Activated CD8-positive, alpha-beta T cell treated with anti-CD3 and anti-CD28 coated beads, Interleukin-2, amount 10 ng/mL, durations not matched to agents 7 days and 5 days (primary cell): Measurements from ENCODE around the gene INCENP. TPM values are rescaled to one million over a fixed set of nuclear protein-coding genes. Genes with fewer than 3 reads are reported as not detected.
"Not testable (repeated sequence)": the region's sequence is repeated elsewhere in the genome, so short reads cannot be mapped to it uniquely, and the experiment has no call there.

Experiments used
- ATAC-seq: fragments of 150-1000 bp; cut with Tn5 transposase; one replicate; pipeline ENCODE4 v1.10.0; 2021; ENCODE audit warnings: moderate library complexity
- CTCF ChIA-PET: fragments of 350-600 bp; sonication (Branson Sonifier 250); formaldehyde crosslinking; loops from one replicate; lab custom pipeline; 2021; ENCODE audit warnings: antibody characterized with exemption; lab: Charles Lee
- POLR2A ChIA-PET: fragments of 350-600 bp; sonication (Branson Sonifier 250); formaldehyde crosslinking; loops from one replicate; lab custom pipeline; 2021; ENCODE audit warnings: antibody characterized with exemption; lab: Charles Lee
- DNase-seq: peaks from one replicate; pipeline ENCODE4 v3.0.0-alpha.2; 2020
- H3K27ac Mint-ChIP-seq: one replicate; pipeline ENCODE4 v1.8.0; 2021; ENCODE audit warnings: mild to moderate bottlenecking, mixed read lengths
- H3K27me3 Mint-ChIP-seq: one replicate; pipeline ENCODE4 v1.8.0; 2021; ENCODE audit warnings: low read depth, mixed read lengths
- H3K36me3 Mint-ChIP-seq: one replicate; pipeline ENCODE4 v1.8.0; 2021; ENCODE audit warnings: low read depth, mixed read lengths
- H3K4me1 Mint-ChIP-seq: one replicate; pipeline ENCODE4 v1.8.0; 2021; ENCODE audit warnings: low read depth, mixed read lengths
- H3K4me3 Mint-ChIP-seq: one replicate; pipeline ENCODE4 v1.8.0; 2021; ENCODE audit warnings: mild to moderate bottlenecking, mixed read lengths
- H3K9me3 Mint-ChIP-seq: one replicate; pipeline ENCODE4 v1.8.0; 2022; ENCODE audit warnings: mixed read lengths; ENCODE audit not compliant: insufficient read depth
- total RNA-seq, 2 experiments: library from RNA; stranded (reverse); gene quantifications; one replicate each; pipeline ENCODE4 v1.2.3, GENCODE V29; 2021

The INCENP gene
- 100 to 1,000 TPM; 195 to 211 TPM for total RNA-seq

DNA sequence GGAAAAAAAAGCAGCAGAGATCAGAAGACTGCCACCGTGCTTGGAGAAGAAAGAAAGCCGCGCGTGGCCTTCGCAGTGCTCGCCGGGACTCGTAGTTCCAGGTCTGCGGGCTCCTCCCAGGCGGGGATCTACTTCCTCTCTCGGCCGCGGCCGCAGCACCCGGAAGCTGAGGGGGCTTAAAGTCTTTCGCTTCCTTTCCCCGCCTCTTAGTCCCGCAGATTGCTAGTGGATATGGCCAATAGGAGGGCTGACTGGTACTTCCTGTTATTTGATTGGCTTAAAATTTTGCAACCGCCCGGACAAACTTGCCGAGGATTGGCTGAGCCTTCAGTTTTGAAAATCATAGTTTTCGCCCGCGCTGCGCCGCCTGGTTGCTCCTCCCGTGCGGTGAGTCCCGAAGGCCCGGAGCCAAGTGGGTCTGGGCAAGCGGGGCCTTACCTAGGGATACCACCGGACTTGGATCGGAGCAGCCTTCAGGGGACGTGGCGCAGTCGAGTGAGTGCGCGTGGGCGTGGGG lies at the start of gene INCENP:
Gene INCENP (plus strand): TSS at position 343 of the 517 bp plus-strand sequence. CDS start 4,151 bp downstream, outside the sequence.
- ChIA-PET CTCF (interaction anchor here (1.0 to 2.5 kb wide), 11 partner anchors 11 to 419 kb away, joined by 3 to 17 read pairs (median 4); no protein-coding TSS in a partner anchor), POLR2A (interaction anchor here (0.7 to 1.2 kb wide), 6 partner anchors 11 to 331 kb away, joined by 3 to 4 read pairs (median 3); partner anchors contain the start of genes FEN1 and TMEM258)
- H3K4me3 Mint-ChIP-seq, result peak within 1 kb of the TSS; percentile 87
- ATAC-seq, result peak; percentile 100
- H3K4me1 Mint-ChIP-seq, result peaks cover 32% of the 10 kb centered on the region
- no peaks in the 10 kb centered on the region for H3K9me3 Mint-ChIP-seq
- H3K27me3 Mint-ChIP-seq, result peaks cover 3% of the 10 kb centered on the region
- DNase-seq, result peak; percentile 98
- H3K27ac Mint-ChIP-seq, result peak within 1 kb of the TSS; percentile 93
- H3K36me3 Mint-ChIP-seq, result peaks cover 30% of the 10 kb centered on the region

DNA sequence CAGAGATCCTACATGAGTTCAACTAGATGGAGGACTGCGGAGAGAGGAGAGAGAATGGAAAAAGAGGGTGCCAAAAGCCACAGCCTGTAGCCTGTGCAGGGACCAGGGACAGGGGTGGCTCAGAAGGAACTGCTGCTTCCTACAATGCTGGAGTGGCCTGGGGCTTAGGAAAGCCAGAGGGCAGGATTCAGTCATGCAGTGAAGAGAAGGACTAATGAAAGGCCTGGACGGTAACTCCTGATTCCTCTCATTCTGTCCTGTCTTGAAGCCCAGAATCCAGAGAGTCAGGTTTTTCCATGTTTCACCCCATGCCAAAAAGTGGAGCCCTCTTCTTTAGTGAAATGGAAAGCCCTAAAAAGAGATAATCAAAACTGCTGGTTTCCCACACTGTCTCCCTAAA lies 48.4 kb upstream of the INCENP start:
- ATAC-seq (no peak), DNase-seq (no peak)
- Mint-ChIP-seq H3K27me3 (no peaks in the 10 kb centered on the region), H3K4me3 (no peak overlapping the region), H3K4me1 (no peaks in the 10 kb centered on the region), H3K36me3 (no peaks in the 10 kb centered on the region), H3K9me3 (no peaks in the 10 kb centered on the region), H3K27ac (no peak overlapping the region)
- POLR2A ChIA-PET, result no interaction called here
- CTCF ChIA-PET, result no interaction called here

DNA sequence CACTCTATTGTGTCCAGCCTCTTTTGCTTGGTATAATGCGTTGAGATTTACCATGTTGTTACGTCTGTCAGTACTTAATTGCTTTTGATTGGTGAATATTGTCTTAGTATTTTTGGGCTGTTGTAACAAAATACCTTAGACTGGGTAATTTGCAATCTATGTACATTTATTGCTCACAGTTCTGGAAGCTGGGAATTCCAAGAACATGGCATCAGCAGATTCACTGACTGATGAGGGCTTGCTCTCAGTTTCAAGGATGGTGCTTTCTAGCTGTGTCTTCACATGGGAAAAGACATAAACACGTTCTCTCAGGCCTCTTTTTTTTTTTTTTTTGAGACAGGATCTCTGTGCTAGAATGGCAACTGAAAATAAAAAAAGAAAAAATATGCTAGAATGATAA lies 46.7 kb upstream of the INCENP start:
- no peak overlapping the region for H3K27ac Mint-ChIP-seq
- CTCF ChIA-PET, result no interaction called here
- DNase-seq (no peak), ATAC-seq (no peak)
- no peak overlapping the region for H3K4me3 Mint-ChIP-seq
- H3K4me1 Mint-ChIP-seq, result peaks cover 6% of the 10 kb centered on the region
- H3K27me3 Mint-ChIP-seq, result no peaks in the 10 kb centered on the region
- POLR2A ChIA-PET, result no interaction called here
- no peaks in the 10 kb centered on the region for H3K36me3 Mint-ChIP-seq
- no peaks in the 10 kb centered on the region for H3K9me3 Mint-ChIP-seq

DNA sequence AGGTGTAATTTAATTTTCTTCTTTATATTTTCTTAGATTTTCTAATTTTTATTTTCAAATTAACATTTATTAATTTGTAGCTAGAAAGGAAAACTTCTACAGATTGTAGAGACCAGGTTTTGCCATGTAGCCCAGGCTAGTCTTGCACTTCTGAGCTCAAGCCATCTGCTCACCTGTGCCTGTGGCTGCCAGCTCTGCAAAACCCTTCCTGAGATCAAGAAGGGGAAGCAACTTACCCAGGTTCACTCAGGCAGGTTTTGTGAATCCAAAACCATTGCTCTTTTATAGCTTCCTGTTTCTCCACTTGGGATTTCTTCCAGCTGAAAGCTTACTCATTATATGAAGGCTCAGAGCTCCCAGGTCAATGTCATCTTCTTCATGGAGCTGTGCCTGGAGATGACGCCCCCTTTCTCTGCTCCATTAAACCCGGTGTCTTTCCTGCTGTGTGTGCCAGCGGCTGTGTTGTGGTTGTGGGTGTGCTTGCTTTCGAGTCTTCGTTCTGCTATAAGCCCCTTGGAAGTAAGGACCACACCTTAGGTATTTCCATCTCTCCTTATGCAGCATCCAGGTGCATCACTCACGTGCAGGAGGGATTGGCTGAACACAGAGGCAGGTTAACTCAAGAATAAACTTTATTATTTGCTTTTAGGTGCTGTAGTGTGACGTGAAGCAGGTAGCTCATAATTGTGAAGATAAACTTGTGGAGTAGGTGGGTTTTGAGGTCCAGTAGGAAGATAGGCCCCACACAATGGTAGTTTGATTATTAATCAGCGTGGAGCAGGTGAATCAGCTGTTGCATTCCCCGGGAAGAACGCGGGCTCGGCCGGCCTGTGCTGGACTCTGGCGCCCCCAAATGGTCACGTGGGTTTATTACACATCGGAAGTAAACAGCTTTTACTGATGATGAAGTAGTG lies 42.2 kb upstream of the INCENP start:
- H3K4me3 Mint-ChIP-seq, result peak overlapping the region; percentile 36
- POLR2A ChIA-PET, result interaction anchor here (0.9 to 1.6 kb wide), 4 partner anchors 98 to 184 kb away, joined by 3 to 7 read pairs (median 4); no protein-coding TSS in a partner anchor

DNA sequence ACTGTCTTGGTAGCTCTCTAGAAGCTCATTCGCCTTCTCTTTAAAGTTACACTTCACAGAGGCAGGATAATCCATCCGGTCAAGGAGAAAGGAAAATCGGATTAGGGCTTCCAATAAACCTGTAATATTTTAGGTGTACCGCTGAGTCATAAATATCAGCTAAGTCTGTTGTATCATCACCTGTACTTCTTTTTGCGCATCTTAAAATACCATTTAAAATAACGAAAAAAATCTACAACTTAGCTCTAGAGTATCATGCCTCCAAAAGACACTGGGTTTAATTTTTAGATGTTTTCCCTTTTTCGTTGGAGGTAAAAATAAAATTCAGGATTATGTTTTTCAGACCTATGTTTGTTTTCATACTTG lies 41.5 kb upstream of the INCENP start:
- H3K36me3 Mint-ChIP-seq, result no peaks in the 10 kb centered on the region
- no peak overlapping the region for H3K27ac Mint-ChIP-seq
- ChIA-PET POLR2A (interaction anchor here (0.9 to 1.6 kb wide), 4 partner anchors 99 to 185 kb away, joined by 3 to 7 read pairs (median 4); no protein-coding TSS in a partner anchor), CTCF (interaction anchor here (0.6 to 13.7 kb wide), 71 partner anchors 8 to 924 kb away, joined by 3 to 337 read pairs (median 7); partner anchors contain the start of genes BEST1, FADS3, FEN1 and FTH1)
- H3K9me3 Mint-ChIP-seq, result no peaks in the 10 kb centered on the region
- no peak for ATAC-seq
- peaks cover 8% of the 10 kb centered on the region for H3K4me1 Mint-ChIP-seq
- no peak for DNase-seq
- no peak overlapping the region for H3K4me3 Mint-ChIP-seq
- no peaks in the 10 kb centered on the region for H3K27me3 Mint-ChIP-seq

More for the DNA sequence above, 42.2 kb upstream of the INCENP start:
- peak; percentile 67 for ATAC-seq
- Mint-ChIP-seq H3K36me3 (no peaks in the 10 kb centered on the region), H3K27ac (no peak overlapping the region), H3K4me1 (peaks cover 8% of the 10 kb centered on the region), H3K9me3 (no peaks in the 10 kb centered on the region), H3K27me3 (no peaks in the 10 kb centered on the region)
- peak; percentile 82 for DNase-seq
- CTCF ChIA-PET, result interaction anchor here (0.6 to 13.7 kb wide), 80 partner anchors 9 to 924 kb away, joined by 3 to 337 read pairs (median 6); partner anchors contain the start of genes BEST1, FADS3, FEN1 and FTH1

DNA sequence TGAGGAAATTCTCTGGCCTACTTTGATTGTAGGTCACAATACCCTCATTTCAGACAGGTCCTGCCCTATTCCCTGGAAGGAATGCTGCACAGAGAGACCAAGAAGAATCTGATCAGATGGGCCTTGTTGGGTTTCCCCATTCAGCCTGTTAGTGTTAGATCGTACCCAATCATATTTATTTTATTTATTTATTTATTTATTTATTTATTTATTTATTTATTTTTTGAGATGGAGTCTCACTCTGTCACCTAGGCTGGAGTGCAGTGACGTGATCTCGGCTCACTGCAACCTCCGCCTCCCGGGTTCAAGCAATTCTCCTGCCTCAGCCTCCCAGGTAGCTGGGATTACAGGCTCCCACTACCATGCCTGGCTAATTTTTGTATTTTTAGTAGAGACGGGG lies 39.0 kb upstream of the INCENP start:
- ATAC-seq, DNase-seq, H3K27me3 Mint-ChIP-seq, H3K36me3 Mint-ChIP-seq, POLR2A ChIA-PET, H3K4me3 Mint-ChIP-seq, H3K4me1 Mint-ChIP-seq, H3K27ac Mint-ChIP-seq: not testable (repeated sequence)
- CTCF ChIA-PET, result interaction anchor here (1.6 to 13.7 kb wide), 3 partner anchors 23 to 185 kb away, joined by 11 to 337 read pairs (median 114); partner anchors contain the start of gene BEST1
- H3K9me3 Mint-ChIP-seq, result peaks cover 12% of the 10 kb centered on the region

DNA sequence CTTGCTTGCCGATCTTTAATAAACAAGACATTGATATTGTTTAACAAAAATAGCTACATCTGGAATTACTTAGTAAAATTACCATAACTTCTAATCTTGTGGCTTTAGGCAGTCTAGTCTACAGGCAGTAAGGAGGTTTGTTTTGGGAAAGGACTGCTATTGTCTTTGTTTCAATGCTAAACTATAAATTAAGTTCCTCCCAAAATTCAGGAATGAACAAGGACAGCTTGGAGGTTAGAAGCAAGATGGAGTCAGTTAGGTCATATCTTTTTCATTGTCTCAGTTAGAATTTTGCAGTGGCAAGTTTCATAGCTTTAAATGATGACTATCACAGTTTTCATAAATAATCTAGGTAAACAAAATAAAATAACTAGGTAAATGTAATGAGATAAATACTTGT lies 36.1 kb upstream of the INCENP start:
- H3K27ac Mint-ChIP-seq, result no peak overlapping the region
- ChIA-PET POLR2A (no interaction called here), CTCF (interaction anchor here (1.1 to 13.7 kb wide), 4 partner anchors 20 to 217 kb away, joined by 3 to 337 read pairs (median 13); partner anchors contain the start of gene FADS3)
- ATAC-seq (no peak), DNase-seq (no peak)
- no peaks in the 10 kb centered on the region for H3K4me1 Mint-ChIP-seq
- H3K36me3 Mint-ChIP-seq, result no peaks in the 10 kb centered on the region
- no peak overlapping the region for H3K4me3 Mint-ChIP-seq
- H3K9me3 Mint-ChIP-seq, result peaks cover 16% of the 10 kb centered on the region
- peaks cover 1% of the 10 kb centered on the region for H3K27me3 Mint-ChIP-seq

DNA sequence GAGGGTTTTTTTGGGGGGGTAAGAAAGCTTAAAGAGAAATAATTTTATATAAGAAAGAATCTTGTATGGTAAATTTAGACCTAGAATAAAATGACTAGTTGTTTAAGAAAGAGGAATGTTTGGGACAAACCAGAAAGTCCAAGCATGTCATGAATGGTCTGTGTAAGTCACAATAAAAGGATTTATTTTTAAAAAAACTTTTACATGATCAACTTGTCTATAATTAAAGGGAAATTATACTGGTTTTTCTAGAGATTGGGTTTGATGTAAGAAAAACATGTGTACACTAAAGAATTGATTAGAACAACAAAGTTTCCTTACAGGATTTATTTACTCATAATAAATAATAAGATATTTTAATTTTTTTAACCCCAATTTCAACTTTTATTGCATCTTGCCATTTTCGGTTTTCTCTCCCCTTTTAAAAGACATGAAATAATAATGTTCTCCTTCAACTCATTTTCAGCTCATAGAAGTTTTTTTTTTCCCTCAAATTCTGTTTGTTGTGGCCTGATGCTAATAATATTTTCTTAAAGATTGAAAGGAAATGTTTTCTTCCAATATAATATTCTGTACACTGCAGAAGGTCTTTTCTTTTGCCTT lies 35.4 kb upstream of the INCENP start:
- no peak for ATAC-seq
- Mint-ChIP-seq H3K9me3 (peaks cover 16% of the 10 kb centered on the region), H3K27me3 (peaks cover 3% of the 10 kb centered on the region), H3K4me1 (no peaks in the 10 kb centered on the region), H3K4me3 (no peak overlapping the region), H3K27ac (no peak overlapping the region), H3K36me3 (no peaks in the 10 kb centered on the region)
- DNase-seq, result no peak
- POLR2A ChIA-PET, result interaction anchor here (0.6 kb wide), 1 partner anchor 238 kb away, joined by 3 read pairs; no protein-coding TSS in a partner anchor
- CTCF ChIA-PET, result interaction anchor here (1.1 to 13.7 kb wide), 4 partner anchors 19 to 218 kb away, joined by 3 to 337 read pairs (median 13); partner anchors contain the start of gene FADS3

DNA sequence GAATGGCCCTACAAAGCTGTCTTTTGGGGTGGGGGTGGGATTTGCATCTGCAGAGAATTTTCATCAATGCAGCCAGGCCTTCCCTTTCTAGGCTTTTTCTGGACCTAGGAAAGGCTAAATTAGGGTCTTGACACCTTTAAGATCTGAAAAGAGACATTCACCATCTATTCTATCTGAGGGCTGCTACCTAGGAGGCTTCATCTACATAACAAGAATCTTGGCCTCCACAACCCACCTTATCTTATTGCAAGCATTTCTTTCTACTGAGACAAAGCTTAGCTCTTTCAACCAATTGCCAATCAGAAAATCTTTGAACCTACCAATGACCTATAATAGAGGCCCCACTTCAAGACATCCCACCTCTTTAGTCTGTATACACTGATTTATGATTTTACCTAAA lies 20.7 kb upstream of the INCENP start:
- ChIA-PET CTCF (interaction anchor here (1.2 to 2.0 kb wide), 4 partner anchors 21 to 306 kb away, joined by 4 to 8 read pairs (median 5); no protein-coding TSS in a partner anchor), POLR2A (no interaction called here)

DNA sequence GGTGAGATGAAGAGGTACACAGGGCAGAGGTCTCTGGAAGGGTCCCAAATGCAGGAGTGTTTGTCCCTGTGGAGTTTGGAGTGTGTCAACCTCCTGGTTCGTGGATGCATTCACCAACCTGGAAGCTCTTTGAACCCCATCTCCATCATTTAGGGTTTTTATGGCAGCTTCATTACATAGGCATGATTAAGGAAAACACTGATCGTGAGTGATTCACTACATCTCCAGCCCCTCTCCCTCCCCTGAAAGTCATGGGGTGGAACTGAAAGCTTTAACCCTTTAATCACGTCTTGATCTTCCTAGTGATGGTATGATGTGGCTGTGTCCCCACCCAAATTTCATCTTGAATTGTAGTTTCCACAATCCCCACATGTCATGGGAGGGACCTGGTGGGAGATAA lies 19.8 kb upstream of the INCENP start:
- H3K27me3 Mint-ChIP-seq, result peaks cover 3% of the 10 kb centered on the region
- no peaks in the 10 kb centered on the region for H3K36me3 Mint-ChIP-seq
- H3K4me3 Mint-ChIP-seq, result no peak overlapping the region
- H3K4me1 Mint-ChIP-seq, result peaks cover 18% of the 10 kb centered on the region
- CTCF ChIA-PET, result interaction anchor here (1.2 to 2.0 kb wide), 4 partner anchors 22 to 307 kb away, joined by 4 to 8 read pairs (median 5); no protein-coding TSS in a partner anchor
- DNase-seq, result no peak
- no peak for ATAC-seq
- H3K27ac Mint-ChIP-seq, result no peak overlapping the region
- H3K9me3 Mint-ChIP-seq, result no peaks in the 10 kb centered on the region
- POLR2A ChIA-PET, result interaction anchor here (0.6 kb wide), 1 partner anchor 17 kb away, joined by 3 read pairs; no protein-coding TSS in a partner anchor

More for the DNA sequence above, 20.7 kb upstream of the INCENP start:
- ATAC-seq (no peak), DNase-seq (no peak)
- Mint-ChIP-seq H3K27me3 (peaks cover 2% of the 10 kb centered on the region), H3K27ac (no peak overlapping the region), H3K36me3 (no peaks in the 10 kb centered on the region), H3K4me3 (no peak overlapping the region), H3K4me1 (peaks cover 18% of the 10 kb centered on the region), H3K9me3 (no peaks in the 10 kb centered on the region)
